NCI-H128 (cell line): ENCODE data around the gene KRT2.

Experiments
- DNase-seq: peaks from one replicate; lab custom pipeline; 2025; ENCODE audit not compliant: unreplicated experiment; lab: John Stamatoyannopoulos, UW

KRT2 gene

DNA sequence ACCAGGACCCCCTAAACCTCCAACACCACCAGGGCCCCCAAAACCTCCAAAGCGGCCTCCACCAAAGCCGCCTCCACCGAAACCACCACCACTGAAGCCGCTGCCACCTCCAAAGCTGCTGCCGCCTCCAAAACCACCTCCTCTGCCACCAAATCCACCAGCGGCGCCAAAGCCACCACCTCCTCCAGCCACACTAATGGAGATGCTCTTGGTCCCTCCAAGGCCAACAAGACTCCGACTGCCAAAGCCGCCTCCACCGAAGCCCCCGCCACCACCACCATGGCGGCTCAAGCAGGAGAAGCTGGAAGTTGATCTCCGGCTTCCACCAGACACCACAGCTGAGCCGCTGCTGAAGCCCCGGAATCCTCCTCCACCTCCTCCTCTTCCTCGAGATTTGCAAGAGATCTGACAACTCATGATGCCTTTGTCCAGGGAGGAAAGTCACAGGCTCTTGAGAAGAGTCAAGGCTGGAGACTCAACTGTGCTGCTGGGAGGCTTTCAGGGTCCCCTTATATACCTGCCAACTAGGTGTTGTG is at the start of gene KRT2:
Gene KRT2 (minus strand): TSS at position 486 of the 536 bp plus-strand sequence. CDS start 69 bp downstream, at position 417.
- no peak for DNase-seq

DNA sequence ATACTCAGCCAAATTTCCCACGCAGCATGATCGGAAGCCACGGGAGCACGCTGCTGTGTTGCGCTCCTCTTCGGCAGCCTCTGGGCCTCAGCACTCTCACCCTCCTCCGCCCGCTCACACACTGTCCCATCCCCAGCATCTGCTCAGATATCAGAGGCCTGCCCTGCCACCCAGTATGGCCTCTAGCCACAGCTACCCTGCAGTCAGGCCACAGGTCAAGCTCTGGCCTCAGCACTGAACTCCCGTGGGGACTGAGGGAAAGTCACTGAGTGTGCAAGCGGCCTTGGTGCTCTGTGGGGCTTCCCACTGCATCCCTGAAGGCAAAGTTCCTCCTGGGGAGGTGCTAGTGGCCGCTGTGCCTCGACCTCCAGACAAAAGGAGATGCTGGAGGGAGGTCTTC is 49.3 kb upstream of the KRT2 start:
- no peak for DNase-seq

- DNase-seq, result no peak
Measured at GRCh38 chr12:52699960-52700359, 47.9 kb upstream of the KRT2 start.

- no peak for DNase-seq
Measured at GRCh38 chr12:52699373-52699772, 47.4 kb upstream of the KRT2 start.

DNA sequence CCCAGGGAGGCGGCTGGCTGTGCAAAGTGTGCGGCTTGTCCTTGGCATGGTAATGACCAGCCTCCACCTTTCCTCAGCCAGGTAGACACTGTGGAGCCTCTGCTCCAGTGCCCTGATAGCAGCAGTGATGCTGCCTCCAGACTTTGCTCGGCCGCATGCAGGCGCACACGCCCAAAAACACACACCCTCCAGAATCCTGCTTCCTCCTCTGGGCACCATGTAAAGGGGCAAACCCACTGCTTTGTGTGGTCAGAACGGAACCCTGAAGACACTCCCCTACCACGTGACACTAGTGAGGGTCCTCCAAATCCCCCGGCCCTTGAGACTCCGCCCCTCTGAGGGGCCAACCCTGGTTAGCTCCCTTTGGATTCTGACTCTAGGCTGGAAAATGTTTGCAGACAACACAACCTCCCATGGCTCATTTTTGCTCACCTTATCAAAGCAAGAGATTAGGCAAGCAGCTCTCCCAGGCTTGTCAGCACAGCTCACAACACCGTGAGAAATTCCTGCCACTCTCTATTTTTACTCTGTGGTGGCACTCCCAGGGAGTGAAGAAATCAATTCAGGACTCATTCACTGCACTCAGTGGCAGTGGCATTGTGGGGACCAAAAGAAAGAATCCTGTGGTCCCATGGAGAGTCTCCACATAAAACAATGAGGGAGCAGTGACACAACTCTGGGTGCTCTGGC is 46.8 kb upstream of the KRT2 start:
- DNase-seq, result no peak

DNA sequence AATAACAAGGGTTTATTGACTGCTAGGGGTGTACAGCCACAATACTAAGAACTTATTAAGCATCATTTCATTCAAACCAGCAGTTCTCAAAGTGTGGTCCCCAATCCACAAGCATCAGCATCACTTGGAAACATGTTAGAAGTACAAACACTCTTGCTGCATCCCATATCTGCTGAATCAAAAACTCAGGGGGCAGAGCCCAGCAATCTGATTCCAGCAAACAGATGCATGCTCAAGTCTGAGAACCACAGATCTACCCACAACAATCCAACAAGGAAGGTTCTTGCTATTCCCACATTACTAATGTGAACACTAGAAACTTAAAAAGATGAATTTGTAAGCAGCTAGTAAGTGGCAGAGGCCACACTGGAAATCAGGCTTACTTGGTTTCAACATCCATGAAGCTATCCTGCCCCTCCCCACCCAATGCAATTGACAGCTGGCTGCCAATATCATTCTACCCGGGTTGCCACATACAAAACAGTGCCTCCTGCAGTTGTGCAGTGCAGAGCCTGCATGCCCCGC is 45.1 kb upstream of the KRT2 start:
- no peak for DNase-seq

DNA sequence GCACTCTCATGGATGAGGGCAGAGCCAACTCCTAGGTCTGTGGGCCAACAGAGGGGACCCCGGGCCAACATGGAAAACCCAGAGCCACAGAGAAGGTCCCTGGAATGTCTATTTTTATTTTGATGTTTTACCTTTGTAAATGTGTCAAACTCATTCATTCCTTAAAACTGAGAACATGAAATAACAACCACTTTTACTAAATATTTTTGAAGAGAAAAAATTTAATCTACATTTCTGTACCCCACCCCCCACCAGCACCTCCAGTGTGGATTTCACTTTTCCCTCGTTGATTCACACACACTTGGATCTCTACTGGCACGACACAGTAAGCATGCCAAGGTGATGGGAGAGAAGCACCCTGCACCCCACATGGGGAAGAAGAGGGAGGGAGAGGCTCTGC is 44.6 kb upstream of the KRT2 start:
- DNase-seq, result no peak

GRCh38 chr12:52695039-52695438 is 43.0 kb upstream of the KRT2 start:
- no peak for DNase-seq

GRCh38 chr12:52694151-52694550 is 42.1 kb upstream of the KRT2 start:
- no peak for DNase-seq

- DNase-seq, result no peak
Measured at GRCh38 chr12:52693261-52693660, 41.2 kb upstream of the KRT2 start.

- no peak for DNase-seq
Measured at GRCh38 chr12:52692254-52692653, 40.2 kb upstream of the KRT2 start.

DNA sequence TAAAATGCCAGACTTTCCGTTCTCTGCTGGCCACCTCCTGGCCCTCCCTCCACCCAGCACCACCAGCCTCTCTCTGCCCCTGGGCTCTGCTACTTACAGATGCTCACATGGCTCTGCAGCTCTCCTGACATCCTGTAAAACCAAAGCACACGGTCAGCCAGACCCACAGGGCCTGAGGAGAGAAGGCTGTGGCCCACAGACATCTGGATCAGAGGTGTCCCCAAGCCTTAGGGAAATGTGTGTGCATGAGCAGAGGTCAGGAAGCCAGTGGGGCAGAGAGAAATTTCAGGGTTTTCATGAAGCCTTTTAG is 39.8 kb upstream of the KRT2 start:
- DNase-seq, result no peak

GRCh38 chr12:52691076-52691840 is 39.2 kb upstream of the KRT2 start:
- DNase-seq, result no peak

- DNase-seq, result no peak
Measured at GRCh38 chr12:52690351-52691075, 38.5 kb upstream of the KRT2 start.

DNA sequence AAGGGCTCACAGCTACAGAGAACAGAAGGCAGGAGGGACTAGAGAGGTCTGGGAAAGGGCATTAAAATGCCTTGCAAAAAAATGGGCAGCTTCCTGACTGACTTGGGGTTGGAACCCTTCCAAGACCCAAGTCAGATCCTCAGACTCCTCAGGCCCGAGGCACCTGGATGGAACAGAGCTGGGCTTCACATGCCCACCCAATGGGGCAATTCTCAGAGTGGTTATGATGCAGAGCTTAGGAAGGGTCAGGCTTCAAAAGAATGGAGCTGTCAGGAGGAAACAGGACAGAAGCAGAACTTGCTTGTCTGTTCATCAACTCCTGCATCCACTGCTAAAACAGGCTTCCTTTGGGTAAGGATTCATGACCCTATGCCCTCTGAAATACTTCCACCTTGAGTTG is 37.9 kb upstream of the KRT2 start:
- DNase-seq, result no peak

DNA sequence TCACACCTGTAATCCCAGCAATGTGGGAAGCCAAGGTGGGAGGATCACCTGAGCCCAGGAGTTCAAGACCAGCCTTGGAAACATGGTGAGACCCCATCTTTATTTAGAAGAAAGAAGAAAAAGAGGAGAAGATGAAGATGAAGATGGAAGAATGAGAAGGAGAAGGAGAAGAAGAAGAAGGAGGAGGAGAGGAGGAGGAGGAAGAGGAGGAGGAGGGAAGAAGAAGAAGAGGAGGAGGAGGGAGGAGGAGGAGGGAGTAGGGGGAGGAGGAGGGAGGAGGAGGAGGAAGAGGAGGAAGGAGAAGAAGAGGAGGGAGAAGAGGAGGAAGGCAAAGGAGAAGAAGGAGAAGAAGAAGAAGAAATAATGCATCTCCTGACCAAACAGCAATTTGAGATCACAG is 37.2 kb upstream of the KRT2 start:
- DNase-seq, result no peak

DNA sequence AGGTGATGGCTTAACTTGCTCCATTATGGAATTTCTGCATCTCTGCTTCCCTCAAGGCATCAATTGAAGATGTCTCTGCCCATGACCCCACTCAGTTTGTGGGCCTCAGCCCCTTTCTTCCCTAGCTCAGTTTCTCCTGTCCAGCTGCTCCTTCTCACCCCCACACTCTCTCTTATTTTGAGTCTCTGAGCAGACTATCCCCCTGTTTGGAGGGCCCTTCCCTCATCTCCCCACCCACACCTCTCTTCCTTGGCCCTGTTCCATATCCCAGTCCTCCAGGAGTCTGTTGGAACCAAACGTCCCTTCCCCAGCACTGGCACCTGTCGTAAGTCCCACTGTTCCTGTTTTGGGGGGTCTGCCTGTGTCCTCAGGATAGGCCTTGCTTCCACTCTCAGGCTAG is 36.5 kb upstream of the KRT2 start:
- DNase-seq, result no peak

DNA sequence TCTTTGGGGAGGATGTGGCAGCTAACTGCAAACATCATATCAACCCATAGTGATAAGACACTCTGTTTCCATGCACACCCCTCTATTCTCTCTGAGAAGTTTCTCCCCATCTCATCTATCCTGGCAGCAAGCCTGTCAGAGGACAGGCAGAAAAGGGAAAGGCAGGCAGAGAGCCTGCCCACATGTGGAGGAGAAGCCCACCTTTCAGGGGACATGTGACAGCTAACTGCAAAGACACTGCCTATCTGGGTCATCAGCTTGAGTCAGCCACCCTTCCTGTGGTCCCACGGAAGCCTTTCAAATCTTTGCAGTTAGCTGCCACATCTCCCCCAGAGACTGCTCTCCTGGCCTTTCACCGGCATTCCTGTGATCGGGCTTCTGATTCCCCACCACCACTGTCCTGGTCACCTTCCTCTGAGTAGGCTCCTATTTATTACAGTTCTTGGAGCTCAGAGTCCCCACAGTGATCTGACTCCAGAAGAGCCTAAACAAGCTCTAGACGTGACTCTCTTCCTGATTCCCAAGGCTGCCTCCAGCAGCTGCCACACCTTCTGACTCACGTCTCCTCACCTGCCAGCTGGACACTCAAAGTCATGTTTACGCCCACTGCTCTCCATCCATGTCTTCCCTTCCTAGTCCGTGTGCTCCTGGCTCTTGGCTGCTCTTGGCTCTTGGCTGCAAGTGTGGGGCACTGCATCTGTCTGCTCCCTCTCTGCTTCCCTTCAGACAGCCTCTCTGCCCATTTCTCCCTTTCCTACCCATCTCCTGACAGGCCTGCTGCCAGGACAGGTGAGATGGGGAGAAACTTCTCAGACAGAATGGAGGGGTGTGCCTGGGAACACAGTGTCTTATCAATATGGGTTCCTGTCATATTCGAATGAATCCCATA is 35.7 kb upstream of the KRT2 start:
- DNase-seq, result no peak

DNA sequence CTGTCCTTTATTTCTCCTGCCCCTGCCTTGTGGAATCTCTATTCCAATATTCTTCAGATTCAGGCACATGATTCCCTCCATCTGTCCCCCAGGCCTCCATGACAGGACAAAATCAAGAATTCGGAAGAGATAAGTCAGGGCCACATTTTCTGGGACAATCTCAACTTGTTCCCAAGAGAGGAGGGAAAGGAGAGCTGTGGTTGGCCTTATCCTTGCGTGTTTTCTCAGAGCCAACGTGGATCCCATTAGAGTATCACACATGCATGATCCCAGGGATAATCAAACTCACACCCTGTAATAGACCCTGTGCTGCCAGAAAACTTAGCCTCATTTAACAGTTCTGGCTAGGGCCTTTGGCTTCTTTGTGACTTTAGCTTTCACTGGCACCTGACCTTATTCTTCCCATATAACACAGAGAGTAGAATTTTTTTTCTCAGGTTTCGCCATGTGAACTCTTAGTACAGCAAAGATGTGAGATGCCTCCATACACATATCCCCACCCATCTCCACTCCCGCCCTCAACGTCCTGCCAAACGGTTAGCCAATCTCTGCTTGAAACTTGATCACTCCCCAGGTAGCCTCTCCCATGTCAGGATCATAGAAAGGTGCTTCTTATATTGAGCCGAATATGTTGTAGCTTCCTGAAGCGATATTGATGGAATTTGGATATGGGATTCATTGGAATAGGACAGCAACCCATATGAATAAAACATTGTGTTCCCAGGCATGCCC is 34.9 kb upstream of the KRT2 start:
- no peak for DNase-seq

DNA sequence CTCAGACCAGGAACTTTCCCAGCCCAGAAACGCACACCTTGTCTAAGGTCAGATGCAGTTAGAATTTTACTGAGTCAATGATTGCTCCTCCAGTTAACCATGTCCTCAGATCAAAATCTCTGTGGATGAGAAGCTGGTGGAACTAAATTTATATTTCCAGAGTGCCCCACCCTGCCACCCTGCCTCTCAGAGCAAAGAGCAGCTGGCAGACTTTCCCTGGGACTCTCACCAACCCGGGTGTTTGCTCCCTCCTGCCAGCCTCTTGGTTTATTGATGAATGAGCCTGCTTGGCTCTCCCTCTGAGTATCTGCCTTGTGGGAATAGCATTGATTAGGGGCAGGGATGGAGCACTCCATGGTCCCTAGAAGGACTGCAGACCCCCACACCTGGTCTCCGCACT is 34.1 kb upstream of the KRT2 start:
- no peak for DNase-seq
